SW480 (cell line): ENCODE results near the gene VSTM2B.
A peak's percentile ranks its signal among the peaks of the same experiment; 100 is the strongest.
"Not testable (repeated sequence)": the region's sequence is repeated elsewhere in the genome, so short reads cannot be mapped to it uniquely, and the experiment has no call there.

Source experiments
- DNase-seq: peaks from one replicate; pipeline ENCODE4 v3.0.0-alpha.2; 2016; ENCODE audit warnings: low spot score

The VSTM2B gene

GRCh38 chr19:29545866-29546582 lies 20.2 kb downstream of the VSTM2B start:
- no peak for DNase-seq

GRCh38 chr19:29546583-29547190 lies 20.9 kb downstream of the VSTM2B start:
- peak; percentile 14 for DNase-seq

- DNase-seq = no peak
Observed at GRCh38 chr19:29547361-29547960, 21.7 kb downstream of the VSTM2B start.

- DNase-seq = no peak
Observed at GRCh38 chr19:29547981-29548380, 22.2 kb downstream of the VSTM2B start.

GRCh38 chr19:29548483-29549085 lies 22.8 kb downstream of the VSTM2B start:
- DNase-seq = no peak

GRCh38 chr19:29549105-29550070 lies 23.6 kb downstream of the VSTM2B start:
- DNase-seq = no peak

GRCh38 chr19:29550896-29551295 lies 25.1 kb downstream of the VSTM2B start:
- DNase-seq = no peak

GRCh38 chr19:29551774-29552173 lies 26.0 kb downstream of the VSTM2B start:
- no peak for DNase-seq

GRCh38 chr19:29552454-29553280 lies 26.9 kb downstream of the VSTM2B start:
- DNase-seq = no peak

GRCh38 chr19:29554149-29554548 lies 28.4 kb downstream of the VSTM2B start:
- DNase-seq = no peak

- DNase-seq = not testable (repeated sequence)
Observed at GRCh38 chr19:29559110-29559509, 33.3 kb downstream of the VSTM2B start.

GRCh38 chr19:29559743-29560142 lies 33.9 kb downstream of the VSTM2B start:
- DNase-seq = no peak

GRCh38 chr19:29560313-29561075 lies 34.7 kb downstream of the VSTM2B start:
- DNase-seq = no peak

GRCh38 chr19:29561601-29562000 lies 35.8 kb downstream of the VSTM2B start:
- no peak for DNase-seq

- no peak for DNase-seq
Observed at GRCh38 chr19:29562299-29563297, 36.8 kb downstream of the VSTM2B start.

- DNase-seq = no peak
Observed at GRCh38 chr19:29563486-29564101, 37.8 kb downstream of the VSTM2B start.

- DNase-seq = no peak
Observed at GRCh38 chr19:29564574-29565005, 38.8 kb downstream of the VSTM2B start.

- no peak for DNase-seq
Observed at GRCh38 chr19:29565171-29565570, 39.4 kb downstream of the VSTM2B start.
